Measurements from ENCODE around the gene ZAP70.

DNA sequence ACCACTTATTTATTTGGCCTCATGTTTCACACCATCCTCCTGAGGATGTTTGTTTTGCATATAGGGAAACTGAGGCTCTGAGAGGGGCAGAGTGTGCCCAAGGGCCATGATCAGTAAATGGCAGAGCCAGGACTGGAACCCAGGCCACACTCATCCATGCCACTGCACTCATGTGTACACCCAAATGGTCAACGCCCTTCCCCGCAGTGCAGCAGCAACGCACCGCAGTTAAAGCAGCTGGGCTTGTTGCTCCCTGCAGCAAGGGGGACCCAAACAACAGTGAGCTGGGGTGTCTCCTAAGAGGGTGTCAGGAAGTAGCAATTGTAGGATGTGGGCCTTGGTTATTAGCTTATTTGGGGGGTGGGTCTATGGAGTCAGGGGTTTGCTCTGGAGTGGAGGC lies 36.6 kb downstream of the ZAP70 start:
- TF ChIP-seq, protein P1, sequence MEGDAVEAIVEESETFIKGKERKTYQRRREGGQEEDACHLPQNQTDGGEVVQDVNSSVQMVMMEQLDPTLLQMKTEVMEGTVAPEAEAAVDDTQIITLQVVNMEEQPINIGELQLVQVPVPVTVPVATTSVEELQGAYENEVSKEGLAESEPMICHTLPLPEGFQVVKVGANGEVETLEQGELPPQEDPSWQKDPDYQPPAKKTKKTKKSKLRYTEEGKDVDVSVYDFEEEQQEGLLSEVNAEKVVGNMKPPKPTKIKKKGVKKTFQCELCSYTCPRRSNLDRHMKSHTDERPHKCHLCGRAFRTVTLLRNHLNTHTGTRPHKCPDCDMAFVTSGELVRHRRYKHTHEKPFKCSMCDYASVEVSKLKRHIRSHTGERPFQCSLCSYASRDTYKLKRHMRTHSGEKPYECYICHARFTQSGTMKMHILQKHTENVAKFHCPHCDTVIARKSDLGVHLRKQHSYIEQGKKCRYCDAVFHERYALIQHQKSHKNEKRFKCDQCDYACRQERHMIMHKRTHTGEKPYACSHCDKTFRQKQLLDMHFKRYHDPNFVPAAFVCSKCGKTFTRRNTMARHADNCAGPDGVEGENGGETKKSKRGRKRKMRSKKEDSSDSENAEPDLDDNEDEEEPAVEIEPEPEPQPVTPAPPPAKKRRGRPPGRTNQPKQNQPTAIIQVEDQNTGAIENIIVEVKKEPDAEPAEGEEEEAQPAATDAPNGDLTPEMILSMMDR (conservative IDR thresholded peaks at IDR 0.05; ENCODE audit: low read length): no peak
- no peak for TF ChIP-seq EZH2phosphoT487 (IDR thresholded peaks at IDR 0.05; ENCODE audit: borderline replicate concordance)

Data from Loucy (cell line).